Peyer's patch (tissue), 4 donors: Measurements from ENCODE around the gene PKN1. TPM values are rescaled to one million over a fixed set of nuclear protein-coding genes. Genes with fewer than 3 reads are reported as not detected.

Experiments
- DNase-seq, 3 donors: peaks; one replicate each; pipeline ENCODE4 v3.0.0-alpha.2; 2017 to 2019
- H3K27ac ChIP-seq, 4 donors: fragments of 200-600 bp; sonication (generic); one replicate each; pipeline ENCODE4 v1.5.1; 2016 to 2019
- H3K27me3 ChIP-seq, 2 donors: fragments of 200-600 bp; sonication (generic); one replicate each; pipeline ENCODE4 v1.5.1; 2019
- H3K36me3 ChIP-seq, 3 donors: fragments of 200-600 bp; sonication (generic); one replicate each; pipeline ENCODE4 v1.5.1; 2016 to 2019
- H3K4me1 ChIP-seq, 4 donors: fragments of 200-600 bp; sonication (generic); one replicate each; pipeline ENCODE4 v1.5.1; 2016 to 2019
- H3K4me3 ChIP-seq, 4 donors: fragments of 200-600 bp; sonication (generic); 1 replicate in 3 of 4; 2 replicates in 1 of 4; pipeline ENCODE4 v1.5.1; 2016 to 2019; ENCODE audit warnings: mild to moderate bottlenecking in 1 of 4
- H3K9me3 ChIP-seq, 4 donors: fragments of 200-600 bp; sonication (generic); one replicate each; pipeline ENCODE4 v1.5.1; 2016 to 2019; ENCODE audit warnings: mild to moderate bottlenecking in 1 of 4
- CTCF ChIP-seq, 6 experiments: fragments of 450-650 bp in 4 of 6; fragments of 200-600 bp in 2 of 6; sonication (generic) in 1 of 6; IDR thresholded peaks; one replicate each; pipeline ENCODE4 v1.5.1; 2017 to 2019; ENCODE audit warnings: antibody characterized with exemption in 6 of 6, mild to moderate bottlenecking in 3 of 6, moderate library complexity in 1 of 6
- POLR2A ChIP-seq, 2 donors: fragments of 450-650 bp; IDR thresholded peaks; one replicate each; pipeline ENCODE4 v1.5.1; 2017; ENCODE audit warnings: antibody characterized with exemption in 2 of 2, mild to moderate bottlenecking in 2 of 2, moderate library complexity in 2 of 2
- total RNA-seq, 4 donors: library from RNA; depleted of rRNA; stranded (reverse); fragments of >200 nt; gene quantifications; one replicate each; pipeline ENCODE4 v1.1.0, GENCODE V29; 2016

The PKN1 gene
- total RNA-seq, 4 donors from 2014 or later, result 13.1 to 140 (median 28.2) TPM

GRCh38 chr19:14408491-14409145 lies 24.5 kb upstream of the PKN1 start:
- no peaks in the 10 kb centered on the region for H3K27me3 ChIP-seq
- H3K36me3 ChIP-seq, result peaks cover 0 to 92% (median 0%) of the 10 kb centered on the region in 3 donors
- peaks cover 0 to 46% (median 3%) of the 10 kb centered on the region in 4 donors for H3K4me1 ChIP-seq
- no peak for TF ChIP-seq POLR2A (IDR thresholded peaks at IDR 0.05)
- no peak for TF ChIP-seq CTCF (IDR thresholded peaks at IDR 0.05)
- H3K9me3 ChIP-seq, result no peaks in the 10 kb centered on the region
- peak overlapping the region in 2 of 4 donors; percentile 57 to 77 for H3K27ac ChIP-seq
- DNase-seq, result no peak
- H3K4me3 ChIP-seq, result no peak overlapping the region

GRCh38 chr19:14409146-14410023 lies 23.7 kb upstream of the PKN1 start:
- no peak for DNase-seq
- peaks cover 0 to 51% (median 3%) of the 10 kb centered on the region in 4 donors for H3K4me1 ChIP-seq
- no peaks in the 10 kb centered on the region for H3K27me3 ChIP-seq
- H3K4me3 ChIP-seq, result no peak overlapping the region
- H3K9me3 ChIP-seq, result no peaks in the 10 kb centered on the region
- peak overlapping the region in 3 of 4 donors; percentile 55 to 77 (median 57) for H3K27ac ChIP-seq
- TF ChIP-seq CTCF (IDR thresholded peaks at IDR 0.05) (no peak), POLR2A (IDR thresholded peaks at IDR 0.05) (no peak)
- peaks cover 0 to 95% (median 0%) of the 10 kb centered on the region in 3 donors for H3K36me3 ChIP-seq

- peaks cover 0 to 85% (median 0%) of the 10 kb centered on the region in 3 donors for H3K36me3 ChIP-seq
- peak; percentile 54 to 74 (median 54) for DNase-seq
- H3K27ac ChIP-seq, result peak overlapping the region in 3 of 4 donors; percentile 11 to 55 (median 19)
- no peak overlapping the region for H3K4me3 ChIP-seq
- no peak for TF ChIP-seq CTCF (IDR thresholded peaks at IDR 0.05)
- TF ChIP-seq POLR2A (IDR thresholded peaks at IDR 0.05), result no peak
- H3K9me3 ChIP-seq, result no peaks in the 10 kb centered on the region
- no peaks in the 10 kb centered on the region for H3K27me3 ChIP-seq
- H3K4me1 ChIP-seq, result peaks cover 0 to 59% (median 3%) of the 10 kb centered on the region in 4 donors
These were observed 22.7 kb upstream of the PKN1 start for GRCh38 chr19:14410091-14411051.

GRCh38 chr19:14411161-14411937 lies 21.8 kb upstream of the PKN1 start:
- H3K4me3 ChIP-seq, result no peak overlapping the region
- H3K36me3 ChIP-seq, result peaks cover 0 to 78% (median 0%) of the 10 kb centered on the region in 3 donors
- peak overlapping the region in 2 of 4 donors; percentile 22 to 55 for H3K27ac ChIP-seq
- H3K4me1 ChIP-seq, result peaks cover 2 to 67% (median 7%) of the 10 kb centered on the region in 4 donors
- no peaks in the 10 kb centered on the region for H3K27me3 ChIP-seq
- TF ChIP-seq POLR2A (IDR thresholded peaks at IDR 0.05) (no peak), CTCF (IDR thresholded peaks at IDR 0.05) (no peak)
- no peaks in the 10 kb centered on the region for H3K9me3 ChIP-seq
- no peak for DNase-seq
